H9 (cell line): ENCODE measurements around the gene APCDD1L. TPM values are rescaled to one million over a fixed set of nuclear protein-coding genes. Genes with fewer than 3 reads are reported as not detected.

Experiments
- DNase-seq: peaks from one replicate; pipeline ENCODE4 v3.0.0-alpha.2; 2017
- H2AFZ ChIP-seq: one replicate; pipeline ENCODE4 v1.6.1; 2013; ENCODE audit warnings: mild to moderate bottlenecking, low read length, control low read depth, moderate library complexity
- H2AK5ac ChIP-seq: 2 replicates; pipeline ENCODE4 v1.6.1; 2013; ENCODE audit warnings: low read length, control low read depth, mixed read lengths; ENCODE audit not compliant: insufficient read length
- H2BK120ac ChIP-seq: one replicate; pipeline ENCODE4 v1.6.1; 2013; ENCODE audit warnings: low read depth, mild to moderate bottlenecking, low read length, control low read depth, inconsistent platforms; ENCODE audit not compliant: poor library complexity, severe bottlenecking
- H2BK12ac ChIP-seq: 2 replicates; pipeline ENCODE4 v1.6.1; 2013; ENCODE audit warnings: low read length, control low read depth, mixed read lengths, low read depth; ENCODE audit not compliant: insufficient read length
- H2BK15ac ChIP-seq: 2 replicates; pipeline ENCODE4 v1.6.1; 2013; ENCODE audit warnings: low read depth, low read length, control low read depth
- H2BK20ac ChIP-seq: one replicate; pipeline ENCODE4 v1.6.1; 2013; ENCODE audit warnings: low read depth, mild to moderate bottlenecking, low read length, control low read depth, inconsistent platforms; ENCODE audit not compliant: poor library complexity, severe bottlenecking
- H2BK5ac ChIP-seq: 2 replicates; pipeline ENCODE4 v1.6.1; 2013; ENCODE audit warnings: low read length, control low read depth, mixed read lengths; ENCODE audit not compliant: insufficient read length
- H3K14ac ChIP-seq: 2 replicates; pipeline ENCODE4 v1.6.1; 2013; ENCODE audit warnings: low read length, control low read depth; ENCODE audit not compliant: insufficient read depth
- H3K18ac ChIP-seq: 2 replicates; pipeline ENCODE4 v1.6.1; 2013; ENCODE audit warnings: low read depth, mild to moderate bottlenecking, mixed read lengths, low read length, control low read depth; ENCODE audit not compliant: insufficient read length
- H3K23ac ChIP-seq: 2 replicates; pipeline ENCODE4 v1.6.1; 2013; ENCODE audit warnings: low read length, control low read depth, mixed read lengths, low read depth; ENCODE audit not compliant: insufficient read length
- H3K23me2 ChIP-seq: 2 replicates; pipeline ENCODE4 v1.6.1; 2013; ENCODE audit warnings: low read depth, mild to moderate bottlenecking, mixed read lengths, low read length, control low read depth; ENCODE audit not compliant: insufficient read length, poor library complexity, severe bottlenecking
- H3K27ac ChIP-seq: 2 replicates; pipeline ENCODE4 v1.5.1; 2013; ENCODE audit warnings: low read length, control low read depth, mixed read lengths, low read depth; ENCODE audit not compliant: insufficient read length
- H3K27me3 ChIP-seq: 2 replicates; pipeline ENCODE4 v1.6.1; 2013; ENCODE audit warnings: low read length, control low read depth, inconsistent platforms; ENCODE audit not compliant: insufficient read depth
- H3K4ac ChIP-seq: 2 replicates; pipeline ENCODE4 v1.6.1; 2013; ENCODE audit warnings: low read depth, mild to moderate bottlenecking, control low read depth, inconsistent platforms, low read length, moderate library complexity
- H3K4me1 ChIP-seq: 2 replicates; pipeline ENCODE4 v1.6.1; 2013; ENCODE audit warnings: low read length, control low read depth, inconsistent platforms; ENCODE audit not compliant: insufficient read depth
- H3K4me2 ChIP-seq: 2 replicates; pipeline ENCODE4 v1.6.1; 2013; ENCODE audit warnings: low read length, control low read depth, mixed read lengths; ENCODE audit not compliant: insufficient read length, insufficient read depth
- H3K56ac ChIP-seq: 2 replicates; pipeline ENCODE4 v1.6.1; 2013; ENCODE audit warnings: low read depth, mild to moderate bottlenecking, mixed read lengths, low read length, control low read depth; ENCODE audit not compliant: insufficient read length
- H3K79me1 ChIP-seq: 2 replicates; pipeline ENCODE4 v1.6.1; 2013; ENCODE audit warnings: low read depth, mild to moderate bottlenecking, moderate library complexity, low read length, control low read depth, inconsistent platforms; ENCODE audit not compliant: insufficient read depth, poor library complexity, severe bottlenecking
- H3K79me2 ChIP-seq: 2 replicates; pipeline ENCODE4 v1.6.1; 2013; ENCODE audit warnings: low read length, control low read depth, inconsistent platforms; ENCODE audit not compliant: insufficient read depth
- H3K9ac ChIP-seq: 2 replicates; pipeline ENCODE4 v1.6.1; 2013; ENCODE audit warnings: low read length, control low read depth, mixed read lengths; ENCODE audit not compliant: insufficient read length; ENCODE audit errors: extremely low read depth
- H3K9me3 ChIP-seq: one replicate; pipeline ENCODE4 v1.6.1; 2013; ENCODE audit warnings: low read depth, low read length, inconsistent platforms; ENCODE audit not compliant: control insufficient read depth
- H3T11ph ChIP-seq: one replicate; pipeline ENCODE4 v1.6.1; 2013; ENCODE audit warnings: mild to moderate bottlenecking, low read length, control low read depth, inconsistent platforms
- H4K20me1 ChIP-seq: one replicate; pipeline ENCODE4 v1.6.1; 2013; ENCODE audit not compliant: control insufficient read depth, insufficient read length, insufficient read depth
- H4K5ac ChIP-seq: 2 replicates; pipeline ENCODE4 v1.6.1; 2013; ENCODE audit warnings: low read depth, mild to moderate bottlenecking, mixed read lengths, low read length, control low read depth; ENCODE audit not compliant: insufficient read length
- H4K8ac ChIP-seq: replicated peaks from 2 replicates; pipeline ENCODE4 v1.6.1; 2013; ENCODE audit warnings: low read length, control low read depth, mixed read lengths, low read depth; ENCODE audit not compliant: insufficient read length
- H4K91ac ChIP-seq: 2 replicates; pipeline ENCODE4 v1.6.1; 2013; ENCODE audit warnings: low read depth, mild to moderate bottlenecking, moderate library complexity, mixed read lengths, low read length, control low read depth; ENCODE audit not compliant: insufficient read length
- H3K27ac Mint-ChIP-seq, 3 experiments: 2 replicates in 2 of 3; 3 replicates in 1 of 3; pipeline ENCODE4 v1.8.0; 2020 to 2021; ENCODE audit warnings: mixed read lengths in 3 of 3, mild to moderate bottlenecking in 1 of 3, moderate library complexity in 1 of 3
- H3K27me3 Mint-ChIP-seq: 2 replicates; pipeline ENCODE4 v1.8.0; 2021; ENCODE audit warnings: low read depth, mild to moderate bottlenecking, moderate library complexity, mixed read lengths
- H3K36me3 Mint-ChIP-seq, 3 experiments: 2 replicates in 2 of 3; 3 replicates in 1 of 3; pipeline ENCODE4 v1.8.0; 2020 to 2021; ENCODE audit warnings: low read depth in 3 of 3, mixed read lengths in 3 of 3; ENCODE audit not compliant: insufficient read depth in 1 of 3
- H3K4me1 Mint-ChIP-seq, 2 experiments: 2 replicates each; pipeline ENCODE4 v1.8.0; 2020; ENCODE audit warnings: mixed read lengths in 2 of 2
- H3K4me3 Mint-ChIP-seq, 2 experiments: 2 replicates in 1 of 2; 3 replicates in 1 of 2; pipeline ENCODE4 v1.8.0; 2020 to 2021; ENCODE audit warnings: mild to moderate bottlenecking in 2 of 2, mixed read lengths in 2 of 2, moderate library complexity in 1 of 2
- H3K9me3 Mint-ChIP-seq, 2 experiments: 2 replicates in 1 of 2; 3 replicates in 1 of 2; pipeline ENCODE4 v1.8.0; 2020; ENCODE audit warnings: mild to moderate bottlenecking in 2 of 2, mixed read lengths in 2 of 2, moderate library complexity in 1 of 2
- CTCF ChIP-seq: fragments of 200-600 bp; sonication (generic); conservative IDR thresholded peaks from 3 replicates; pipeline ENCODE4 v1.8.0; 2021; ENCODE audit warnings: antibody characterized with exemption, mild to moderate bottlenecking
- WGBS: extraction: QIAGEN DNeasy Blood & Tissue Kit; methylation state at CpG from one replicate; pipeline ENCODE4 v1.1.7; 2013; ENCODE audit warnings: missing lambda C conversion rate, low lambda C conversion rate, mixed read lengths; ENCODE audit not compliant: insufficient read length; ENCODE audit errors: extremely low coverage; 5-methylcytosine and 5-hydroxymethylcytosine counted together
- total RNA-seq: library from RNA; stranded (reverse); gene quantifications from 2 replicates; pipeline ENCODE4 v1.2.1, GENCODE V29; 2021

APCDD1L gene
- total RNA-seq, 1 experiment from 2014 or later = 0.68 TPM

DNA sequence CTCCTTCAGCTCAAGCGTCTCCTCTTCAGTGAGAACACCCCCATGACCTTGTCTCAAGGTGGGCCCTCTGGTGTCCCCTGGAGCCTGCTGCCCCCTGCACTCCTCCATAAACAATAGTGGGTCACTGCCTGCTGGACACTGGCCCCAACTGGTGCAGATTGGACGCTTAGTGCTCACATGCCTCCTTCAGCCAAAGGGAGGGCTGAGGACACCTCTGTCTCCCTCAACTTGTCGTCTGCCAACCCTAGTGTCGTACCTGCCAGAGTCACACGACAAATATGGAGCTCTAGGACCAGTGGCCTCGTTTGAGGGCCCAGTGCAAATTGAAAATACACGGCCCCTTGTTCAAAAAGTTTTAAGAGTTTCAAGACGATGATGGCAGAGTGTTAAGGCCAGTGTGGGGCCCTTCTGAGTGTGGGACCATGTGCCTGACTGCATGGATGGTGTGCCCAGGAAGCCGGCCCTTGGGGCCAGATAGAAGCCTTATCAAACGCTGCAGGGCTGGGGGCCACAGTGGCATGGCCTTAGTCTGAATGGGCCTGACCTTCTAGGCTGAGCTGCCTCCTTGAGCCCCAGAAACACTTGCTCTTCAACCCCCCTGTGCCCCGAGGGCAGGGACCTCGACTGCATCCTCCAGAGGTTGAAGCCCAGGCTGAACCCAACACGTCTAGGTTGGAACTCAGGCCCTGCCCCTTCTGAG lies 20.1 kb downstream of the APCDD1L start:
- no peak overlapping the region for H4K91ac ChIP-seq
- H2AK5ac ChIP-seq = no peak overlapping the region
- H3K18ac ChIP-seq = no peak overlapping the region
- peak; percentile 14 for DNase-seq
- no peak overlapping the region for H3T11ph ChIP-seq
- no peaks in the 10 kb centered on the region for H4K20me1 ChIP-seq
- no peak overlapping the region; the same call in 1 of the 2 replicates for H3K14ac ChIP-seq
- no peak overlapping the region for H2AFZ ChIP-seq
- Mint-ChIP-seq H3K36me3 (no peaks in the 10 kb centered on the region), H3K27ac (no peak overlapping the region), H3K4me3 (no peak overlapping the region), H3K9me3 (no peaks in the 10 kb centered on the region; a peak in 2 of 5 replicates), H3K27me3 (peaks cover 2% of the 10 kb centered on the region; the same call in 1 of the 2 replicates), H3K4me1 (peaks cover 0 to 2% of the 10 kb centered on the region in 2 experiments; a peak in 1 of 4 replicates)
- H2BK15ac ChIP-seq = no peak overlapping the region
- H4K5ac ChIP-seq = no peak overlapping the region
- H2BK120ac ChIP-seq = no peak overlapping the region
- H3K23ac ChIP-seq = no peak overlapping the region
- H2BK20ac ChIP-seq = no peak overlapping the region
- H3K4ac ChIP-seq = no peak overlapping the region
- WGBS = no CpG with 5 or more reads among the region's 13 CpGs
- H3K4me1 ChIP-seq = no peaks in the 10 kb centered on the region
- H2BK5ac ChIP-seq = no peak overlapping the region
- no peak overlapping the region for H3K56ac ChIP-seq
- no peak overlapping the region for H4K8ac ChIP-seq
- H3K27ac ChIP-seq = no peak overlapping the region
- no peak overlapping the region for H3K4me2 ChIP-seq
- TF ChIP-seq CTCF = no peak
- no peak overlapping the region for H3K9ac ChIP-seq
- H3K23me2 ChIP-seq = no peaks in the 10 kb centered on the region
- H3K27me3 ChIP-seq = no peaks in the 10 kb centered on the region
- H3K9me3 ChIP-seq = no peaks in the 10 kb centered on the region
- H2BK12ac ChIP-seq = no peak overlapping the region
- H3K79me2 ChIP-seq = no peaks in the 10 kb centered on the region
- no peaks in the 10 kb centered on the region for H3K79me1 ChIP-seq
